Left lung (tissue), 10 donors: Measurements from ENCODE around the gene FBXO34. TPM values are rescaled to one million over a fixed set of nuclear protein-coding genes. Genes with fewer than 3 reads are reported as not detected.

Experiments
- ATAC-seq: fragments of 200-7000 bp; cut with Tn5 transposase; one replicate; pipeline ENCODE4 v1.9.1; 2020; ENCODE audit warnings: moderate library complexity
- DNase-seq, 4 donors: peaks; one replicate each; pipeline ENCODE4 v3.0.0-alpha.2; 2013 to 2020
- H3K27ac ChIP-seq, 2 donors: fragments of 200-600 bp; sonication (generic) in 1 of 2; one replicate each; pipeline versions ENCODE4 v1.5.0 to v1.8.0; 2020 to 2021
- H3K27me3 ChIP-seq, 2 donors: fragments of 200-600 bp; sonication (generic) in 1 of 2; one replicate each; pipeline versions ENCODE4 v1.5.0 to v1.8.0; 2020 to 2021
- H3K36me3 ChIP-seq, 2 donors: fragments of 200-600 bp; sonication (generic) in 1 of 2; one replicate each; pipeline versions ENCODE4 v1.5.0 to v1.8.0; 2020 to 2021
- H3K4me1 ChIP-seq, 2 donors: fragments of 200-600 bp; one replicate each; pipeline ENCODE4 v1.8.0; 2021
- H3K4me3 ChIP-seq, 2 donors: fragments of 200-600 bp; sonication (generic) in 1 of 2; one replicate each; pipeline versions ENCODE4 v1.5.0 to v1.8.0; 2020 to 2021; ENCODE audit warnings: mild to moderate bottlenecking in 1 of 2
- H3K9me3 ChIP-seq, 2 donors: fragments of 200-600 bp; sonication (generic) in 1 of 2; one replicate each; pipeline versions ENCODE4 v1.5.0 to v1.8.0; 2020 to 2021
- intact Hi-C, 2 donors: fragments of 100-400 bp; cut with DNase I; formaldehyde crosslinking; loops; one replicate each; pipeline versions ENCODE4 v1.11.2 to v1.14.2; 2022
- polyA plus RNA-seq, 6 donors: library from polyadenylated mRNA; unstranded; fragments of 120-200 nt; gene quantifications; one replicate each; pipeline ENCODE4 v1.2.1, GENCODE V29; 2013; ENCODE audit not compliant: insufficient read length in 6 of 6
- total RNA-seq, 2 donors: library from RNA; stranded (reverse); fragmentation: NEBNext Ultra II Directional; extraction: Animal tissue kit (Norgen Biotek cat#: 25700); gene quantifications; one replicate each; pipeline ENCODE4 v1.2.1, GENCODE V29; 2021
- TF ChIP-seq, protein P1 (sequence below), 2 donors: fragments of 200-600 bp; sonication (generic) in 1 of 2; IDR thresholded peaks; one replicate each; pipeline versions ENCODE4 v1.5.0 to v1.8.0; 2021; ENCODE audit warnings: antibody characterized with exemption in 2 of 2
- donor health status: DM: no; HTN: yes; CAD: no.
- donor health status: DM: no; HTN: no; CAD: no.

Gene FBXO34
- total and polyA plus RNA-seq, 8 donors, result 24.4 to 43.9 (median 33.5) TPM

DNA sequence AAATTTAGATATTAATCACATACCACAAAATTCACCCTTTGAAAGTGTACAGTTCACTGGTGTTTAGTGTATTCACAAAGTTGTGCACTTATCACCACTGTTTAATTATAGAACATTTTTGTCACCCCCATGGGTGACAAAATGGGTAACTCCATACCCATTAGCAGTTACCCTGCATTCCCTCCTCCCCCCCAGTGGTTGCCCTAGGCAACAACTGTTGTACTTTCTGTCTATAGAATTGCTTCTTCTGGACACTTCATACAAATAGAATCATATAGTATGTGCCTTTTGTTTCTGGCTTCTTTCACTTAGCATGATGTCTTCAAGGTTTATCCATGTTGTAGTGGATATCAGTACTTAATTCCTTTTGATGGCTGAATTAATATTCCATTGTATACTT, 52.7 kb downstream of the FBXO34 start:
- H3K9me3 ChIP-seq, result no peaks in the 10 kb centered on the region
- ATAC-seq (no peak), DNase-seq (no peak)
- H3K36me3 ChIP-seq, result no peaks in the 10 kb centered on the region
- H3K4me3 ChIP-seq, result no peak overlapping the region
- intact Hi-C loops, result no loop called here
- TF ChIP-seq, protein P1, sequence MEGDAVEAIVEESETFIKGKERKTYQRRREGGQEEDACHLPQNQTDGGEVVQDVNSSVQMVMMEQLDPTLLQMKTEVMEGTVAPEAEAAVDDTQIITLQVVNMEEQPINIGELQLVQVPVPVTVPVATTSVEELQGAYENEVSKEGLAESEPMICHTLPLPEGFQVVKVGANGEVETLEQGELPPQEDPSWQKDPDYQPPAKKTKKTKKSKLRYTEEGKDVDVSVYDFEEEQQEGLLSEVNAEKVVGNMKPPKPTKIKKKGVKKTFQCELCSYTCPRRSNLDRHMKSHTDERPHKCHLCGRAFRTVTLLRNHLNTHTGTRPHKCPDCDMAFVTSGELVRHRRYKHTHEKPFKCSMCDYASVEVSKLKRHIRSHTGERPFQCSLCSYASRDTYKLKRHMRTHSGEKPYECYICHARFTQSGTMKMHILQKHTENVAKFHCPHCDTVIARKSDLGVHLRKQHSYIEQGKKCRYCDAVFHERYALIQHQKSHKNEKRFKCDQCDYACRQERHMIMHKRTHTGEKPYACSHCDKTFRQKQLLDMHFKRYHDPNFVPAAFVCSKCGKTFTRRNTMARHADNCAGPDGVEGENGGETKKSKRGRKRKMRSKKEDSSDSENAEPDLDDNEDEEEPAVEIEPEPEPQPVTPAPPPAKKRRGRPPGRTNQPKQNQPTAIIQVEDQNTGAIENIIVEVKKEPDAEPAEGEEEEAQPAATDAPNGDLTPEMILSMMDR (IDR thresholded peaks at IDR 0.05), result no peak
- peaks cover 0 to 14% of the 10 kb centered on the region in 2 donors for H3K4me1 ChIP-seq
- no peak overlapping the region for H3K27ac ChIP-seq
- H3K27me3 ChIP-seq, result no peaks in the 10 kb centered on the region

DNA sequence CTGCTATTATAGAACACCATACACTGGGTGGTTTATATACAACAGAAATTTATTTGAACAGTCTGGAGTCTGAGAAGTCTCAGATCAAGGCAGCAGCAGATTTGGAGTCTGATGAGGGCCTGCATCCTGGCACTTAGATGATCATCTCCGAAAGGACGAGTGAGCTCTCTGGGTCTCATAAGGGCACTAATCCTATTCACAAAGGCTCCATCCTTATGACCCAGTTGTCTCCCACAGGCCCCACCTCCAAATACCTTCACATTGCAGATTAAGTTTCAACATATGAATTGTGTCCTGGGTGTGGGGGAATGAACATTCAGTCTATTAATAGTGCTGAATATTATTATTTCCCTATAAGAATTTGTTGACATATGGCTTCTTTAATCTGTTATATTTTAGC, 53.6 kb downstream of the FBXO34 start:
- intact Hi-C loops, result no loop called here
- Histone ChIP-seq H3K27ac (no peak overlapping the region), H3K36me3 (no peaks in the 10 kb centered on the region), H3K4me3 (no peak overlapping the region), H3K27me3 (no peaks in the 10 kb centered on the region), H3K9me3 (no peaks in the 10 kb centered on the region), H3K4me1 (peaks cover 0 to 15% of the 10 kb centered on the region in 2 donors)
- no peak for DNase-seq
- TF ChIP-seq, protein P1 (IDR thresholded peaks at IDR 0.05), result no peak
- no peak for ATAC-seq

DNA sequence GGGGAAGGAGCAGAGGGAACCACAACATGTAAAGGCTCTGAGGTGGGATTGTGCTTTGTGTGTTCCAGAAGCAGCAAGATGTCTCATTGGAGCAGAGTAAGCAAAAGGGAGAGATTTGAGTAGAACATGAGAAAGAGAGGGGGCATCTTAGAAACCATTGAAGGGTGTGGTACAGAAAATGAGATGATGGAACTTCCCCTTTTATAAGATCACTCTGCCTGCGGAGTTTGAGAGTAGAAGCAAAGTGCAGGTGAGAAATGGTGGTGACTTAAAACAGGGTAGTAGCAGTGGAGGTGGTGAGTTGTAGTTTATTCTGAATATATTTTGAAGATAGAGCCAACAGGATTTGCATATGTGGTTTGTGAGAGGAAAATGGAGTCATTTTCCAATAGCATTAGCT, 56.0 kb downstream of the FBXO34 start:
- peaks cover 0 to 22% of the 10 kb centered on the region in 2 donors for H3K4me1 ChIP-seq
- no peaks in the 10 kb centered on the region for H3K27me3 ChIP-seq
- TF ChIP-seq, protein P1 (IDR thresholded peaks at IDR 0.05), result no peak
- no peak for ATAC-seq
- intact Hi-C loops, result no loop called here
- H3K9me3 ChIP-seq, result no peaks in the 10 kb centered on the region
- no peak for DNase-seq
- no peaks in the 10 kb centered on the region for H3K36me3 ChIP-seq
- H3K27ac ChIP-seq, result no peak overlapping the region
- no peak overlapping the region for H3K4me3 ChIP-seq

DNA sequence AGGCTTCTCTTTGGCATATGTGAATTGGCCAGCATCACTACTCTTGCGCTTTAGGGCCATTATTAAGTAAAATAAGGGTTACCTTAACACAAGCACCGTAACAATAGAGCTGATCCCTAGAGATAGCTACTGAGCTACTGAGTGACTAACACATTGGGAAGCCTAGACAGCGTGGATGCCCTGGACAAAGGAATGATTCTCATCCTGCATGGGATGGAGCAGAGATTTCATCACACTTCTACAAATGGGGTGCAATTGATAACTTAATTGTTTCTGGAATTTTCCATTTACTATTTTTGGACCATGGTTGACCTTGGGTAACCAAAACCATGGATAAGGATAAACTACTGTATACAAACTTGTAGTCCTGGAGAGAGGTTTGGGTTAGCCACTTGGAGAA, 57.1 kb downstream of the FBXO34 start:
- TF ChIP-seq, protein P1 (IDR thresholded peaks at IDR 0.05), result no peak
- intact Hi-C loops, result no loop called here
- peak; percentile 30 for ATAC-seq

DNA sequence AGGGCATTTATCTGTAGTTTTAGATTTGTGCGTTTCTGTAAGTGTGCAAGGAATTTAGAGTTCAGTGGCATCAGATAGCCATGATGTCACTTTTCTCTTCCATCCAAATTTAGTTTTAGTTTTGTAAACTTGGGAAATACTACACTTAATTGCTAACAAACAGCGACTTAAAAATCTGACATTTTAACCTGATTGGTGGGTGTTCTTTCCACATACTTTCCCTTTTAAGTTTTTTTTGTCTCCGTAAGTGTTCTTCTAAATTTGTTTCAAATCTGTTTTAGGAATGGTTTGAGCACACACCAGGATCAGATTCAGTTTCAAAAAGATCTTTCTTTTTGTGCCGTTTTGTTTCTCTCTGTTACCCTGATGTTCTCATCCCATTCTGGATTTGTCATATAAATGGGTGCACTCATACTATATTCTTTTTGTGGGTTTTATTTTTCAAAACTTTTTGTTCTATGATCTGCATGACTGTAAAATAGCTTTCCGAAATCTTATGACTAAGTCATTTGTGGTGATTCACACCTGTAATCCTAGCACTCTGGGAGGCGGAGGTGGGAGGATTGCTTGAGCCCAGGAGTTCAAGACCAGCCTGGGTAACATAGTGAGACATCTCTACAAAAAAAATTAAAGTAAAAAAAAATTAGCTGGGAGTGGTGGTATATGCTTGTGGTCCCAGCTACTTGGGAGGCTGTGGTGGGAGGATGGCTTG, 58.9 kb downstream of the FBXO34 start:
- no peaks in the 10 kb centered on the region for H3K27me3 ChIP-seq
- ATAC-seq, result no peak
- TF ChIP-seq, protein P1 (IDR thresholded peaks at IDR 0.05), result no peak
- peaks cover 7 to 42% of the 10 kb centered on the region in 2 donors for H3K4me1 ChIP-seq
- H3K9me3 ChIP-seq, result no peaks in the 10 kb centered on the region
- H3K27ac ChIP-seq, result peak overlapping the region in 1 of 2 donors; percentile 36
- no peak for DNase-seq
- intact Hi-C loops, result no loop called here
- no peaks in the 10 kb centered on the region for H3K36me3 ChIP-seq
- no peak overlapping the region for H3K4me3 ChIP-seq

More for the DNA sequence above, 57.1 kb downstream of the FBXO34 start:
- H3K4me1 ChIP-seq, result peaks cover 0 to 27% of the 10 kb centered on the region in 2 donors
- no peak overlapping the region for H3K27ac ChIP-seq
- DNase-seq, result no peak
- no peaks in the 10 kb centered on the region for H3K36me3 ChIP-seq
- H3K9me3 ChIP-seq, result no peaks in the 10 kb centered on the region
- H3K27me3 ChIP-seq, result no peaks in the 10 kb centered on the region
- H3K4me3 ChIP-seq, result no peak overlapping the region
